Stimulated activated CD4-positive, alpha-beta T cell treated with anti-CD3 and anti-CD28 coated beads, Interleukin-4, amount 100 ng/mL, for 4 hours (primary cell): Measurements from ENCODE around the gene CCL4.
"Not testable (repeated sequence)": the region's sequence is repeated elsewhere in the genome, so short reads cannot be mapped to it uniquely, and the experiment has no call there.

Source experiments
- DNase-seq, 2 experiments: peaks; one replicate each; pipeline ENCODE4 v3.0.0-alpha.2; 2020

Gene CCL4

GRCh38 chr17:36103401-36103975 lies at the start of gene CCL4:
TSS of gene CCL4 (plus strand) at chr17:36103827. CDS start at chr17:36103906, 79 bp downstream.
- not testable (repeated sequence) for DNase-seq

- DNase-seq, result no peak
Measured at GRCh38 chr17:36055171-36055570, 48.5 kb upstream of the CCL4 start.

GRCh38 chr17:36055921-36056520 lies 47.6 kb upstream of the CCL4 start:
- DNase-seq, result no peak

GRCh38 chr17:36057911-36058310 lies 45.7 kb upstream of the CCL4 start:
- DNase-seq, result no peak

GRCh38 chr17:36059406-36059805 lies 44.2 kb upstream of the CCL4 start:
- no peak for DNase-seq

- DNase-seq, result no peak
Measured at GRCh38 chr17:36060816-36061215, 42.8 kb upstream of the CCL4 start.

GRCh38 chr17:36063786-36064541 lies 39.7 kb upstream of the CCL4 start, which contains the start of gene CCL18:
TSS of gene CCL18 (plus strand) at chr17:36064272. CDS start at chr17:36064343, 71 bp downstream.
- DNase-seq, result no peak

- DNase-seq, result no peak
Measured at GRCh38 chr17:36066365-36066985, 37.2 kb upstream of the CCL4 start.

GRCh38 chr17:36068524-36068923 lies 35.1 kb upstream of the CCL4 start:
- DNase-seq, result no peak

- DNase-seq, result no peak
Measured at GRCh38 chr17:36069136-36069535, 34.5 kb upstream of the CCL4 start.

- no peak for DNase-seq
Measured at GRCh38 chr17:36070427-36070826, 33.2 kb upstream of the CCL4 start.

- DNase-seq, result no peak
Measured at GRCh38 chr17:36071751-36072150, 31.9 kb upstream of the CCL4 start.

- DNase-seq, result peak; percentile 36 to 52
Measured at GRCh38 chr17:36072431-36073121, 31.1 kb upstream of the CCL4 start.

GRCh38 chr17:36074365-36074764 lies 29.3 kb upstream of the CCL4 start:
- DNase-seq, result no peak

- DNase-seq, result not testable (repeated sequence)
Measured at GRCh38 chr17:36081681-36082471, 21.8 kb upstream of the CCL4 start.

- peak in 1 of 2 experiments; percentile 23 for DNase-seq
Measured at GRCh38 chr17:36082482-36083120, 21.0 kb upstream of the CCL4 start.

- DNase-seq, result not testable (repeated sequence)
Measured at GRCh38 chr17:36083691-36084090, 19.9 kb upstream of the CCL4 start.

- no peak for DNase-seq
Measured at GRCh38 chr17:36085765-36086164, 17.9 kb upstream of the CCL4 start.

GRCh38 chr17:36086791-36087190 lies 16.8 kb upstream of the CCL4 start:
- DNase-seq, result no peak

GRCh38 chr17:36087471-36087870 lies 16.2 kb upstream of the CCL4 start:
- DNase-seq, result not testable (repeated sequence)

GRCh38 chr17:36087897-36088572 lies 15.6 kb upstream of the CCL4 start:
- DNase-seq, result not testable (repeated sequence)
